K562 (cell line): ENCODE measurements around the gene GAK. TPM values are rescaled to one million over a fixed set of nuclear protein-coding genes. Genes with fewer than 3 reads are reported as not detected.

Source experiments
- DACH1 ChIP-seq: fragments of 450-650 bp; IDR thresholded peaks from 2 replicates; pipeline ENCODE4 v1.6.1; 2018; ENCODE audit not compliant: partially characterized antibody
- EGR1 ChIP-seq: fragments of 450-650 bp; conservative IDR thresholded peaks from 2 replicates; pipeline ENCODE4 v1.6.1; 2017; ENCODE audit warnings: mild to moderate bottlenecking
- FOXP1 ChIP-seq: sonication (generic); formaldehyde crosslinking; IDR thresholded peaks from 2 replicates; pipeline ENCODE4 v1.8.0; 2022; ENCODE audit warnings: mild to moderate bottlenecking, missing genetic modification reagents
- HNRNPH1 ChIP-seq: fragments of 200-400 bp; formaldehyde crosslinking; optimal IDR thresholded peaks from 2 replicates; pipeline ENCODE3; 2017; ENCODE audit warnings: low read depth, mild to moderate bottlenecking, low read length, moderate library complexity
- HNRNPL ChIP-seq: fragments of 200-400 bp; formaldehyde crosslinking; IDR thresholded peaks from 2 replicates; pipeline ENCODE4 v1.6.1; 2017; ENCODE audit warnings: low read depth, mild to moderate bottlenecking, low read length
- IRF2 ChIP-seq: sonication (generic); formaldehyde crosslinking; IDR thresholded peaks from 2 replicates; pipeline ENCODE4 v1.8.1; 2022; ENCODE audit warnings: mild to moderate bottlenecking, missing genetic modification reagents
- KDM4B ChIP-seq, 2 experiments: fragments of 450-650 bp in 1 of 2; sonication (generic) in 1 of 2; IDR thresholded peaks; 2 replicates each; pipeline ENCODE4 v1.6.1; 2016 to 2017; ENCODE audit warnings: borderline replicate concordance in 2 of 2, antibody characterized with exemption in 1 of 2, low read depth in 1 of 2, mild to moderate bottlenecking in 1 of 2
- MCM5 ChIP-seq: fragments of 450-650 bp; IDR thresholded peaks from 2 replicates; pipeline ENCODE4 v1.6.1; 2016; ENCODE audit warnings: low read depth
- NFIX ChIP-seq: fragments of 250-450 bp; sonication (Bioruptor Pico); IDR thresholded peaks from 2 replicates; pipeline ENCODE4 v1.4.0; 2020; ENCODE audit warnings: low read depth, mild to moderate bottlenecking, moderate library complexity
- NR4A1 ChIP-seq, 2 experiments: fragments of 250-450 bp in 1 of 2; fragments of 450-650 bp in 1 of 2; sonication (Bioruptor Pico) in 1 of 2; IDR thresholded peaks; 2 replicates each; pipeline versions ENCODE4 v1.4.0 to v1.6.1; 2016 to 2020; ENCODE audit warnings: mild to moderate bottlenecking in 2 of 2, missing compliant biosample characterization in 1 of 2, missing genetic modification characterization in 1 of 2, moderate library complexity in 1 of 2
- NRF1 ChIP-seq, 2 experiments: fragments of 450-650 bp; IDR thresholded peaks in 1 of 2; conservative IDR thresholded peaks in 1 of 2; 2 replicates each; pipeline ENCODE4 v1.6.1; 2014; ENCODE audit warnings: mild to moderate bottlenecking in 2 of 2
- PHF20 ChIP-seq: fragments of 450-650 bp; IDR thresholded peaks from 2 replicates; pipeline ENCODE4 v1.6.1; 2018; ENCODE audit not compliant: partially characterized antibody
- POLR2AphosphoS2 ChIP-seq: IDR thresholded peaks from 2 replicates; pipeline ENCODE4 v1.6.1; 2012; ENCODE audit warnings: low read length, improper control_type of control experiment
- POLR2G ChIP-seq: fragments of 200-400 bp; formaldehyde crosslinking; IDR thresholded peaks from 2 replicates; pipeline ENCODE4 v1.6.1; 2017; ENCODE audit warnings: low read depth, mild to moderate bottlenecking, antibody characterized with exemption, low read length, moderate library complexity
- PRMT5 ChIP-seq: sonication (generic); formaldehyde crosslinking; IDR thresholded peaks from 2 replicates; pipeline ENCODE4 v1.5.0; 2020; ENCODE audit warnings: missing genetic modification reagents
- PTTG1 ChIP-seq: fragments of 450-650 bp; IDR thresholded peaks from 2 replicates; pipeline ENCODE4 v1.6.1; 2016; ENCODE audit warnings: low read depth, mild to moderate bottlenecking, missing genetic modification characterization, missing compliant biosample characterization
- RB1 ChIP-seq: fragments of 450-650 bp; IDR thresholded peaks from 2 replicates; pipeline ENCODE4 v1.6.1; 2017; ENCODE audit warnings: low read depth, mild to moderate bottlenecking
- RBFOX2 ChIP-seq: fragments of 200-400 bp; formaldehyde crosslinking; IDR thresholded peaks from 2 replicates; pipeline ENCODE4 v1.6.1; 2017; ENCODE audit warnings: low read depth, mild to moderate bottlenecking, low read length, moderate library complexity
- SMARCA4 ChIP-seq: fragments of 450-650 bp; IDR thresholded peaks from 2 replicates; pipeline ENCODE4 v1.6.1; 2016
- SREBF2 ChIP-seq: sonication (generic); formaldehyde crosslinking; IDR thresholded peaks from 2 replicates; pipeline ENCODE4 v1.4.0; 2020; ENCODE audit warnings: mild to moderate bottlenecking, missing genetic modification reagents
- ZBED1 ChIP-seq: IDR thresholded peaks from 2 replicates; pipeline ENCODE4 v1.6.1; 2014
- ZFX ChIP-seq: sonication (generic); formaldehyde crosslinking; IDR thresholded peaks from 2 replicates; pipeline ENCODE4 v1.8.0; 2022; ENCODE audit warnings: mild to moderate bottlenecking, missing genetic modification reagents, moderate library complexity
- ZNF282 ChIP-seq: sonication (generic); formaldehyde crosslinking; IDR thresholded peaks from 2 replicates; pipeline ENCODE4 v1.8.1; 2023; ENCODE audit warnings: missing genetic modification reagents
- ZNF75A ChIP-seq: fragments of 450-650 bp; formaldehyde crosslinking; IDR thresholded peaks from 2 replicates; pipeline ENCODE4 v1.4.0; 2020; ENCODE audit warnings: mild to moderate bottlenecking
- polyA plus RNA-seq, 8 experiments: library from polyadenylated mRNA; depleted of rRNA in 4 of 8; stranded (reverse) in 5 of 8; unstranded in 3 of 8; fragments of >200 nt; fragmentation: Nextera tagmentation in 2 of 8; fragmentation: Illumina TruSeq in 1 of 8; extraction: Ambion mirVana in 2 of 8; extraction: Trizol in 1 of 8; gene quantifications; 2 replicates each; pipeline versions ENCODE4 v1.2.1 to v1.2.3, GENCODE V29; 2011 to 2014; ENCODE audit warnings: inconsistent platforms in 1 of 8, missing spikeins in 1 of 8
- total RNA-seq, 7 experiments: library from RNA; depleted of rRNA in 6 of 7; stranded (reverse); fragments of >200 nt in 6 of 7; fragmentation: Illumina TruSeq in 2 of 7; extraction: Trizol in 2 of 7; gene quantifications; 2 replicates each; pipeline versions ENCODE4 v1.2.1 to v1.2.3, GENCODE V29; 2011 to 2021; ENCODE audit warnings: low replicate concordance in 1 of 7
- TF ChIP-seq, protein P1 (sequence below): sonication (generic); formaldehyde crosslinking; IDR thresholded peaks from 2 replicates; pipeline ENCODE4 v1.8.0; 2022; ENCODE audit warnings: missing genetic modification reagents, mild to moderate bottlenecking, moderate library complexity, borderline replicate concordance
- TF ChIP-seq, protein P2 (sequence below): IDR thresholded peaks from 2 replicates; pipeline ENCODE4 v1.6.1; 2014; ENCODE audit warnings: antibody characterized with exemption

GAK gene
- total and polyA plus RNA-seq, 9 of the 15 experiments (the other 6 are each of a cell fraction or from before 2014, with no cell fraction given) = 1.3 to 102 (median 16.2) TPM

DNA sequence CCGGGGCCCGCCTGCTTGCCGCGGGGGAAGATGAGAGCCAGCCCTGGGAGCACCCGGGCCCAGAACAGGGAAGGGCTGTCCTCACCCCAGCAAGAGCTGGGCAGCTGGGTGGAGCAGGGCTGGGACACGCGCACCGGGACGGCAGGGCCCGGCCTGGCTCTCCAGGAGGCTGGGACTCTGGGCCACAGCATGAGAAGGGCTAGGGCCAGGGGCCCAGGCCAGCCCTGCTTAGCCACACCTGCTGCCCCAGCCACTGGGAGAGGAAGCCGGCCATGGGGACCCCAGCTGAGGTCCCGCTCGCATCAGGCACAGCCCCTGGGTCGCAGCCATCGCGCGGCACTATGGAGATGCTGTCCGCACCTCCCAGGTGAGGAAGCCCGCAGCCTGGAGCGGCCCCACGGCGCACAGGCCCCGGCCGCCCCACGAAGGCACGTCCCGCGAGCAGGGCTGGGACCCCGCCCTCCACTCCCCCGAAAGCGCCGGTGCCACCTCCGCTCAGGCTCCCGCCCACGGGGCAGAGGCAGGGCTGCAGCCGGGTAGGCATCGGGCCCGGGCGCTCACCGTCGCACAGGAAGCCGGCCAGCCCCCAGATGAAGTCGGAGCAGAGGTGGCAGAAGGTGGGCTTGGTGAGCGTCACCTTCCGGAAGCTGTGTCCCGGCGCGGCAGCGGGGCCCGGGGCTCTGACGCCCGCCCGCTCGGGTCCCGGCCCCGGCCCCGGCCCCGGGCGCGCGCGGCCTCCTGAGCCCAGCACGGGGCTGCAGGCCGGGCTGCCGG lies 40.7 kb upstream of the GAK start (continued):
- peak; percentile 65; the same call in 1 of the 2 replicates for TF ChIP-seq HNRNPL
- peak; percentile 7 for TF ChIP-seq PHF20
- TF ChIP-seq, protein P1, sequence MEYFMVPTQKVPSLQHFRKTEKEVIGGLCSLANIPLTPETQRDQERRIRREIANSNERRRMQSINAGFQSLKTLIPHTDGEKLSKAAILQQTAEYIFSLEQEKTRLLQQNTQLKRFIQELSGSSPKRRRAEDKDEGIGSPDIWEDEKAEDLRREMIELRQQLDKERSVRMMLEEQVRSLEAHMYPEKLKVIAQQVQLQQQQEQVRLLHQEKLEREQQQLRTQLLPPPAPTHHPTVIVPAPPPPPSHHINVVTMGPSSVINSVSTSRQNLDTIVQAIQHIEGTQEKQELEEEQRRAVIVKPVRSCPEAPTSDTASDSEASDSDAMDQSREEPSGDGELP (CRISPR knock-in tag) = peak; percentile 59; the same call in 1 of the 2 replicates
- TF ChIP-seq NFIX (CRISPR knock-in tag) = no peak
- TF ChIP-seq IRF2 (CRISPR knock-in tag) = no peak
- TF ChIP-seq EGR1 = peak; percentile 64
- no peak for TF ChIP-seq SMARCA4
- no peak for TF ChIP-seq DACH1
- TF ChIP-seq ZBED1 = no peak
- TF ChIP-seq POLR2G = peak; percentile 34; the same call in 1 of the 2 replicates
- TF ChIP-seq SREBF2 (CRISPR knock-in tag) = no peak
- 0 out of 2 replicates have a peak, but pooled peaks have one; percentile 17 for TF ChIP-seq RB1
- TF ChIP-seq KDM4B (IDR thresholded peaks at IDR 0.05; ENCODE audit: borderline replicate concordance in 2 of 2, low read depth in 1 of 2) = no peak
- no peak for TF ChIP-seq MCM5
- TF ChIP-seq ZFX (CRISPR knock-in tag) = no peak; the same call in 1 of the 2 replicates
- peak; percentile 53; the same call in 1 of the 2 replicates for TF ChIP-seq FOXP1
- TF ChIP-seq, protein P2, sequence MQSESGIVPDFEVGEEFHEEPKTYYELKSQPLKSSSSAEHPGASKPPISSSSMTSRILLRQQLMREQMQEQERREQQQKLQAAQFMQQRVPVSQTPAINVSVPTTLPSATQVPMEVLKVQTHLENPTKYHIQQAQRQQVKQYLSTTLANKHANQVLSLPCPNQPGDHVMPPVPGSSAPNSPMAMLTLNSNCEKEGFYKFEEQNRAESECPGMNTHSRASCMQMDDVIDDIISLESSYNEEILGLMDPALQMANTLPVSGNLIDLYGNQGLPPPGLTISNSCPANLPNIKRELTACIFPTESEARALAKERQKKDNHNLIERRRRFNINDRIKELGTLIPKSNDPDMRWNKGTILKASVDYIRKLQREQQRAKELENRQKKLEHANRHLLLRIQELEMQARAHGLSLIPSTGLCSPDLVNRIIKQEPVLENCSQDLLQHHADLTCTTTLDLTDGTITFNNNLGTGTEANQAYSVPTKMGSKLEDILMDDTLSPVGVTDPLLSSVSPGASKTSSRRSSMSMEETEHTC = no peak
- no peak for TF ChIP-seq ZNF75A (CRISPR knock-in tag)
- 0 out of 2 replicates have a peak, but pooled peaks have one; percentile 18 for TF ChIP-seq RBFOX2
- peak in 1 of 2 experiments; percentile 18; a peak in 1 of 4 replicates for TF ChIP-seq NRF1 (conservative IDR thresholded peaks at IDR 0.05 in 1 of 2, IDR thresholded peaks at IDR 0.05 in 1 of 2)
- TF ChIP-seq PTTG1 (tag) = no peak
- TF ChIP-seq NR4A1 (CRISPR knock-in tag; IDR thresholded peaks at IDR 0.05) = no peak
- no peak for TF ChIP-seq NR4A1 (tag; IDR thresholded peaks at IDR 0.05)
- no peak for TF ChIP-seq PRMT5 (CRISPR knock-in tag)
- TF ChIP-seq HNRNPH1 = no peak
- no peak for TF ChIP-seq ZNF282 (CRISPR knock-in tag)
- no peak for TF ChIP-seq POLR2AphosphoS2
- TF ChIP-seq, all 486 proteins: peak for 13
